NCI-H748 treated with DMSO at 0.1 percent for 48 hours (cell line): ENCODE measurements around the gene STK36.

Source experiments
- DNase-seq: peaks from one replicate; lab custom pipeline; 2025; lab: John Stamatoyannopoulos, UW

Gene STK36

DNA sequence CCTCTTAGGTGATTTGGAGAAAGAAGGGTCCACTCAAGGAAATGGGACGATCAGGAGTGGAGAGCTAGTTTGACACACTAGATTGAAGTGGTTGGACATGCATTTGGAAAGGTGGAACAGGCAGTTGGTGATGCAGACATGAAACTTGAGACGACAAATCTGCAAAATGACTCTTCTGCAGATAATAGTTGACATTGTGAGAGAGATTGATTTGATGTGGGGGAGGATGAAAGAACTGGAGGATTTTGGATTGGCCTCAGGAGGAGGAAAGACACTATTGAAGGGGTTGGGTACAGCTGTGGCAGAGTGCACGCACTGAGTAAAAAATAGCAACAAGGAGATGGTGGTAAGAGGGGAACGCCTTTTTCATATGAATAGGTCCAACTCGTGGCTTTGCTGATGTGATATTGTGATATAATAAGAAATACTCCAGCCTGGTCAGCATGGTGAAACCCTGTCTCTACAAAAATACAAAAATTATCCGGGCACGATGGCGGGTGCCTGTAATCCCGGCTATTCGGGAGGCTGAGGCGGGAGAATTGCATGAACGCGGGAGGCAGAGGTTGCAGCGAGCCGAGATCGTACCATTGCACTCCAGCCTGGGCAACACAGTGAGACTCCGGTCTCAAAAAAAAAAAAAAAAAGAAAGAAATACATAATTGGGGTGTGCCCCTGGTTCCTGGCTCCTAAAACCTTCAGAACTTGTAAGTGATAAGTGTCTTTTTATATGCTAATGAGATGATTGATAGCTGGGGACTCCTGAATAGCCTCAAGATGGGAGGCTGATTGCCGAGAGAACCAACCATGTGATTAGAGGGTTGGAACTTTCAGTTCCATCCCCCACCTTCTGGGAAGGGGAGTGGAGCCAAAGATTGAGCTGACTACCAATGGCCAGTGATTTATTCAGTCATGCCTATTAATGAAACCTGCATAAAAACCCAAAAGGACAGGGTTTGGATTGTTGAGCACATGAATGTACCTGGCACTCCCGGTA is 48.5 kb downstream of the STK36 start:
- DNase-seq = no peak

- DNase-seq = no peak
Measured at GRCh38 chr2:218721488-218721887, 49.6 kb downstream of the STK36 start.

DNA sequence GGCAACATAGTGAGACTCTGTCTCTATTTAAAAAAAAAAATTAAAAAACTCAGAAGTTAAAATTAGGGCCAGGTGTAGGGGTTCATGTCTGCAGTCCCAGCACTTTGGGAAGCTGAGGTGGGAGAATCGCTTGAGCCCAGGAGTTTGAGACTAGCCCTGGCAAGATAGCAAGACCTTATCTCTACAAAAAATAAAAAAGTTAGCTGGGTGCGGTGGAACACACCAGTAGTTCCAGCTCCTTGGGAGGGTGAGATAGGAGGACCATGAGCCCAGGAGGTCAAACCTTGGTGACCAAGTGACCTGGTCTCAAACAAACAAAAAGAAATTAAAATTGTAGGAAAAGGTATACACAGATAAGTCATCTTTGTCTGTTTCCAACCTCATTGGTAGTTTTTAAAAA is 50.0 kb downstream of the STK36 start:
- no peak for DNase-seq

DNA sequence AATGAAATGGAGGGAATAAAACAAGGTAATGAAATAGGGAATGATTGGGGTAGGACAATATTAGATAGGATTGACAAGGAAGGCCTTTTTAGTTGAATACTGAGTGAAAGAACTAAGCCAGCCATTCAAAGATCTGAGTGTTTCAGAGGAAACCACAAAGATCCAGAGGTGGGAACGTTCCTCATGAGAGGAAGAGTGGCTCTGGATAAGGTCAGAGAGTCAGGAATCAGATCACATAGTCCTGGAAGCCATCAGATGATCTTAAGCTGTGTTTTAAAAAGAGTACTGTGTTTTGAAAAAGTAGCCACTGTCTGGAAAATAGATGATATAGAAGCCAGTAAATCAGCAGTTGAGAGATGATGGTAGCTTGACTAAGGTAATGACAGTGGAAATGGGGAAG is 50.5 kb downstream of the STK36 start:
- no peak for DNase-seq

GRCh38 chr2:218722876-218723785 is 51.2 kb downstream of the STK36 start:
- DNase-seq = no peak

- DNase-seq = no peak
Measured at GRCh38 chr2:218726004-218726574, 54.2 kb downstream of the STK36 start.

- DNase-seq = no peak
Measured at GRCh38 chr2:218727502-218728165, 55.7 kb downstream of the STK36 start.

- DNase-seq = no peak
Measured at GRCh38 chr2:218729640-218730039, 57.8 kb downstream of the STK36 start.

GRCh38 chr2:218732052-218732760 is 60.3 kb downstream of the STK36 start:
- DNase-seq = no peak

- no peak for DNase-seq
Measured at GRCh38 chr2:218732761-218733158, 60.9 kb downstream of the STK36 start.

DNA sequence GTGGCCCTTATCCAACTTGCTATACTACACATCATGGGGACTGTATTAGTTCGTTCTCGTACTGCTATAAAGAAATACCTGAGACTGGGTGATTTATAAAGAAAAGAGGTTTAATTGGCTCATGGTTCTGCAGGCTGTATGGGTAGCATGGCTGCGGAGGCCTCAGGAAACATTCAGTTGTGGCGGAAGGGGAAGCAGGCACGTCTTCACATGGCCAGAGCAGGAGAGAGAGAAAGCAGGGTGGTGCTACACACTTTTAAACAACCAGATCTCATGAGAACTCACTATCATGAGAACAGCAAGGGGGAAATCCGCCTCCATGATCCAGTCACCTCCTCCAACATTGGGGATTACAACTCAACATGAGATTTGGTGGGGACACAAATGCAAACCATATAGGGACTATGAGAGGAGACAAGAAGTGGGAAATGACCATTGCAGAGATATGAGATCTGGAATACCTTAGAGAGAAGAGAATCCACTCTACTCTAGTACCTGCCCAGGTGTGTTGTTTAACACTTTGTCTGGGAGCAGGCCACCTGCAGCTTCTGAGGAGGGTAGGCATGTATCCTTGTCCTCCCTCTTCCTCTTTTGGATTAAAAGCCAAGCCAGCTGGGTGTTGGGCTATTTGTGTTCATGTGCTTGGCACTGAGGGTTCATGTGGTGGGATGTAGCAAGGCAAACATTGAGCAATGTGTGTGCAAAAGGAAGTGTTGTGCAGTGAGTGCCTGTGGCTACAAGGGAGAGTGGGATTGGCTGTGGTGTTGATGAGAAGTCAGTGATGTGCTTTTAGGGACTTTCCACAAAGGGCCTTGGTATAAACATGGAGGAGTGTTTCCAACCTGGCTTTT is 61.5 kb downstream of the STK36 start:
- no peak for DNase-seq

GRCh38 chr2:218734190-218734975 is 62.5 kb downstream of the STK36 start:
- no peak for DNase-seq

GRCh38 chr2:218736531-218736930 is 64.6 kb downstream of the STK36 start:
- DNase-seq = no peak

GRCh38 chr2:218743068-218743467 is 71.2 kb downstream of the STK36 start:
- DNase-seq = no peak

DNA sequence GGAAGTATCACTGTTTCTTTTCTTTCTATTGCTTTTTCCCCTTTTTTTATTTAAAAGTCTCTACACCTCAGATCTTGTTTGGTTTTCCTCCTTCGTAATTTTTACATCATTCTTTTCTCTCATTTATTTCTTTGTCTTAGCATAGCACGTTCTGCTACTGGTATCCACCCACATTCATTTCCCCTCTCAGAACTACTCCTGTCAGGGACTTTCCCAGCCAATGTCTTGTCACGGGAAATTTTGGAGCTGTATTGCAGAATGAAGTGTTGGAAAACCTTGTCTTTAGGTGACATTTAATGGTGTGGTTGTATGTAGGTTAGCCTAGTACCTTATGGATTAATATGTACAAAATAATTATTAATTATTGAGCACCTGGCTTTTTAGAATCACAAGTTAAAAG is 72.7 kb downstream of the STK36 start:
- no peak for DNase-seq

GRCh38 chr2:218745160-218745558 is 73.3 kb downstream of the STK36 start:
- no peak for DNase-seq

DNA sequence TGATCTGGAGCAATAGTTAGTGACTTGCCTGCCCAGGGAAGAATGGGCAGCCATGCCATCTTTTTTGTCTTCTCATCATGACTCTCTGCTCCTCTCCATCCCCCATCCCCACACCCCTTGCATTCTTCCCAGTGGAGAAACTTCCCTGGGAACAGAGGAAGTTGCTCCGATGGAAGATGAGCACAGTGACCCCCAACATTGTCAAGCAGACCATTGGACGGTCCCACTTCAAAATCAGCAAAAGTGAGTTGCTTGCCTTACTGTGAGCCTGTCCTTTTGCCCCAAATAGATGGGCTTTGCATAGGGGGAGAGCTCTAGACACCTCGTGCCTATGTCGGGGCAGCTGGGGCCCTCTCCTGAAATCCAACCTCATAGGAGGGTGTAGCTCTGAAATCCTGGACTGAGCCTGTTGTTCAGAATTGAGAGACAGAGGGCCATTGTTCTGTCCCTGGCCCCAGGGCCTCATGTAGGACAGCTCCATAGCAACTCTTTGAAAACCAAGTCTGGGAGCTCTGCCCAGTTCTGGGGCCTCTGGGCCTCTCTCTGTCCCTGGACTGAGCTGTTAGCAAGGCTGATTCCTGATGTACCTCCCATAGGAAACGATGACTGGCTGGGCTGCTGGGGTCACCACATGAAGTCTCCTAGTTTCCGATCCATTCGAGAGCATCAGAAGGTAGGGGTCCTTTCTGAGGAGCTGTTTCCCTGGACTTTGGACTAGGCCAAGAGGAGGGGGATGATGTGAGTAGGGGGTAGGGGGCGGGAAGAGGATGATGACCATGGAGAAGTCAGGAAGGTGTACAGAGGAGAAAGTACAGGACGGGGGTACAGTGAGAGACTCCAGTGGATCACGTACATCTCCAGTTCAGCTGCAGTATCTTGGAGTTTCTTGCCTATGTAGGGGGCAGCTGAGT is 73.9 kb downstream of the STK36 start:
- DNase-seq = no peak

GRCh38 chr2:218746470-218746795 is 74.5 kb downstream of the STK36 start:
- no peak for DNase-seq

DNA sequence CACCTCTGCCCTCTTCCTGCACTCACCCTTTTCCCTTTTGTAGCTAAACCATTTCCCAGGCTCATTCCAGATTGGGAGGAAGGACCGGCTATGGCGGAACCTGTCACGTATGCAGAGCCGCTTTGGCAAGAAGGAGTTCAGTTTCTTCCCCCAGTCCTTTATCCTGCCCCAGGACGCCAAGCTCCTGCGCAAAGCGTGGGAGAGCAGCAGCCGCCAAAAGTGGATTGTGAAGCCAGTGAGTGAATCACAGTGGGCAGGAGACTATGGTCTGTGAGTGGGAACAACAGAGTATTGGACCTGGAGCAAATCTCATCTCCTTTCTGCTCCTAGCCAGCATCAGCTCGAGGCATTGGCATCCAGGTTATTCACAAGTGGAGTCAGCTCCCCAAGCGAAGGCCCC is 75.1 kb downstream of the STK36 start:
- DNase-seq = no peak
